Neural progenitor cell (in vitro differentiated cells): ENCODE results near the gene TCF3. TPM values are rescaled to one million over a fixed set of nuclear protein-coding genes. Genes with fewer than 3 reads are reported as not detected.

Experiments
- DNase-seq: peaks from one replicate; pipeline ENCODE4 v3.0.0-alpha.2; 2016; ENCODE audit warnings: low spot score
- H2AFZ ChIP-seq: fragments of 200-600 bp; sonication (generic); replicated peaks from 2 replicates; pipeline ENCODE4 v1.6.1; 2016; ENCODE audit warnings: antibody characterized with exemption
- H3F3A ChIP-seq: fragments of 200-600 bp; sonication (generic); 2 replicates; pipeline ENCODE4 v1.6.1; 2016; ENCODE audit warnings: antibody characterized with exemption, low read depth
- H3K27ac ChIP-seq: fragments of 200-600 bp; sonication (generic); 2 replicates; pipeline ENCODE4 v1.5.1; 2016; ENCODE audit warnings: mild to moderate bottlenecking
- H3K27me3 ChIP-seq: fragments of 200-600 bp; sonication (generic); 2 replicates; pipeline ENCODE4 v1.6.1; 2016; ENCODE audit warnings: mild to moderate bottlenecking, moderate library complexity
- H3K36me3 ChIP-seq: fragments of 200-600 bp; sonication (generic); 2 replicates; pipeline ENCODE4 v1.5.1; 2016
- H3K4me1 ChIP-seq: fragments of 200-600 bp; sonication (generic); 2 replicates; pipeline ENCODE4 v1.6.1; 2016; ENCODE audit warnings: mixed run types
- H3K4me2 ChIP-seq: fragments of 200-600 bp; sonication (generic); 2 replicates; pipeline ENCODE4 v1.6.1; 2016
- H3K4me3 ChIP-seq: fragments of 200-600 bp; sonication (generic); 2 replicates; pipeline ENCODE4 v1.5.1; 2016
- H3K79me2 ChIP-seq: fragments of 200-600 bp; sonication (generic); 2 replicates; pipeline ENCODE4 v1.6.1; 2016; ENCODE audit warnings: low read depth
- H3K9ac ChIP-seq: fragments of 200-600 bp; sonication (generic); 2 replicates; pipeline ENCODE4 v1.6.1; 2016
- H3K9me3 ChIP-seq: fragments of 200-600 bp; sonication (generic); 2 replicates; pipeline ENCODE4 v1.5.1; 2016; ENCODE audit warnings: low read depth
- H4K20me1 ChIP-seq: fragments of 200-600 bp; sonication (generic); 2 replicates; pipeline ENCODE4 v1.6.1; 2016; ENCODE audit warnings: low read depth
- H3K27ac Mint-ChIP-seq: 3 replicates; pipeline ENCODE4 v1.8.0; 2021; ENCODE audit warnings: mixed read lengths
- H3K27me3 Mint-ChIP-seq: 2 replicates; pipeline ENCODE4 v1.8.0; 2022; ENCODE audit warnings: low read depth, mild to moderate bottlenecking, inconsistent platforms, moderate library complexity, mixed read lengths; ENCODE audit not compliant: insufficient read depth
- H3K36me3 Mint-ChIP-seq: 3 replicates; pipeline ENCODE4 v1.8.0; 2021; ENCODE audit warnings: mixed read lengths
- H3K4me1 Mint-ChIP-seq: 3 replicates; pipeline ENCODE4 v1.8.0; 2021; ENCODE audit warnings: mixed read lengths
- H3K4me3 Mint-ChIP-seq: 3 replicates; pipeline ENCODE4 v1.8.0; 2021; ENCODE audit warnings: mild to moderate bottlenecking, moderate library complexity, mixed read lengths
- H3K9me3 Mint-ChIP-seq: 3 replicates; pipeline ENCODE4 v1.8.0; 2020; ENCODE audit warnings: mixed read lengths
- CTCF ChIP-seq: fragments of 200-600 bp; sonication (generic); IDR thresholded peaks from 2 replicates; pipeline ENCODE4 v1.5.1; 2017; ENCODE audit warnings: antibody characterized with exemption, mild to moderate bottlenecking
- EZH2 ChIP-seq: fragments of 200-600 bp; sonication (generic); IDR thresholded peaks from 2 replicates; pipeline ENCODE4 v1.6.1; 2017; ENCODE audit warnings: antibody characterized with exemption, mild to moderate bottlenecking, moderate library complexity
- EZH2phosphoT487 ChIP-seq: fragments of 200-600 bp; sonication (generic); IDR thresholded peaks from 2 replicates; pipeline ENCODE4 v1.6.1; 2017; ENCODE audit warnings: antibody characterized with exemption
- total RNA-seq: library from RNA; depleted of rRNA; stranded (reverse); fragments of >200 nt; gene quantifications from 2 replicates; pipeline ENCODE4 v1.2.3, GENCODE V29; 2015; ENCODE audit warnings: low replicate concordance

Gene TCF3
- total RNA-seq, 1 donor from 2014 or later = 131 TPM

GRCh38 chr19:1609103-1609396 lies 43.4 kb downstream of the TCF3 start:
- Histone ChIP-seq H3K4me2 (no peak overlapping the region), H3F3A (peaks cover 56% of the 10 kb centered on the region), H3K4me1 (peaks cover 3% of the 10 kb centered on the region), H2AFZ (no peak overlapping the region), H3K4me3 (no peak overlapping the region), H4K20me1 (peaks cover 15% of the 10 kb centered on the region), H3K27ac (peak overlapping the region; percentile 63), H3K79me2 (peaks cover 12% of the 10 kb centered on the region), H3K36me3 (no peaks in the 10 kb centered on the region), H3K9ac (no peak overlapping the region), H3K9me3 (no peaks in the 10 kb centered on the region), H3K27me3 (no peaks in the 10 kb centered on the region)
- no peak for DNase-seq
- Mint-ChIP-seq H3K4me3 (no peak overlapping the region), H3K9me3 (no peaks in the 10 kb centered on the region), H3K27me3 (peaks cover 10% of the 10 kb centered on the region), H3K4me1 (peaks cover 14% of the 10 kb centered on the region), H3K36me3 (peaks cover 4% of the 10 kb centered on the region), H3K27ac (no peak overlapping the region)
- TF ChIP-seq EZH2 = no peak
- no peak for TF ChIP-seq EZH2phosphoT487
- TF ChIP-seq CTCF = no peak

GRCh38 chr19:1608359-1609102 lies 43.9 kb downstream of the TCF3 start:
- no peak for DNase-seq
- Histone ChIP-seq H3K9ac (no peak overlapping the region), H3F3A (peaks cover 56% of the 10 kb centered on the region), H3K79me2 (peaks cover 17% of the 10 kb centered on the region), H3K4me3 (no peak overlapping the region), H3K27me3 (no peaks in the 10 kb centered on the region), H3K36me3 (no peaks in the 10 kb centered on the region), H2AFZ (no peak overlapping the region), H3K4me1 (peaks cover 5% of the 10 kb centered on the region), H4K20me1 (peaks cover 18% of the 10 kb centered on the region), H3K9me3 (no peaks in the 10 kb centered on the region), H3K27ac (peak overlapping the region; percentile 63), H3K4me2 (no peak overlapping the region)
- Mint-ChIP-seq H3K4me1 (peaks cover 14% of the 10 kb centered on the region), H3K36me3 (peaks cover 4% of the 10 kb centered on the region), H3K9me3 (no peaks in the 10 kb centered on the region), H3K27ac (no peak overlapping the region), H3K4me3 (no peak overlapping the region), H3K27me3 (peaks cover 10% of the 10 kb centered on the region)
- no peak for TF ChIP-seq CTCF
- TF ChIP-seq EZH2 = no peak
- no peak for TF ChIP-seq EZH2phosphoT487

GRCh38 chr19:1606138-1606651 lies 46.2 kb downstream of the TCF3 start:
- H3K36me3 ChIP-seq = no peaks in the 10 kb centered on the region
- no peaks in the 10 kb centered on the region for H3K27me3 ChIP-seq
- H2AFZ ChIP-seq = no peak overlapping the region
- H3K9me3 ChIP-seq = no peaks in the 10 kb centered on the region
- peaks cover 41% of the 10 kb centered on the region for H4K20me1 ChIP-seq
- Mint-ChIP-seq H3K4me1 (peaks cover 21% of the 10 kb centered on the region), H3K27me3 (peaks cover 17% of the 10 kb centered on the region), H3K36me3 (peaks cover 5% of the 10 kb centered on the region), H3K9me3 (no peaks in the 10 kb centered on the region), H3K4me3 (peak overlapping the region; percentile 93), H3K27ac (peak overlapping the region; percentile 93)
- peak; percentile 31 for TF ChIP-seq EZH2phosphoT487
- no peak for TF ChIP-seq EZH2
- peaks cover 5% of the 10 kb centered on the region for H3K4me1 ChIP-seq
- no peak for DNase-seq
- peak overlapping the region; percentile 96 for H3K4me2 ChIP-seq
- peaks cover 53% of the 10 kb centered on the region for H3F3A ChIP-seq
- peaks cover 40% of the 10 kb centered on the region for H3K79me2 ChIP-seq
- peak overlapping the region; percentile 25 for H3K9ac ChIP-seq
- peak overlapping the region; percentile 92 for H3K4me3 ChIP-seq
- peak overlapping the region; percentile 64 for H3K27ac ChIP-seq
